Colonic mucosa (tissue), 4 donors: ENCODE measurements around the gene TDRD9. TPM values are rescaled to one million over a fixed set of nuclear protein-coding genes. Genes with fewer than 3 reads are reported as not detected.

ENCODE experiments used
- DNase-seq: peaks from one replicate; pipeline ENCODE4 v3.0.0-alpha.2; 2020
- H3K27ac ChIP-seq: fragments of 200-600 bp; one replicate; pipeline ENCODE4 v1.8.0; 2021
- H3K27me3 ChIP-seq: fragments of 200-600 bp; one replicate; pipeline ENCODE4 v1.8.0; 2021
- H3K36me3 ChIP-seq: fragments of 200-600 bp; one replicate; pipeline ENCODE4 v1.8.0; 2021
- H3K4me1 ChIP-seq: fragments of 200-600 bp; one replicate; pipeline ENCODE4 v1.8.0; 2021; ENCODE audit warnings: mild to moderate bottlenecking
- H3K4me3 ChIP-seq: fragments of 200-600 bp; one replicate; pipeline ENCODE4 v1.8.0; 2021
- H3K9ac ChIP-seq, 2 donors: one replicate each; pipeline ENCODE4 v1.7.0; 2013; ENCODE audit warnings: control low read depth in 2 of 2, low read depth in 2 of 2, low read length in 2 of 2
- H3K9me3 ChIP-seq: fragments of 200-600 bp; one replicate; pipeline ENCODE4 v1.8.0; 2021
- intact Hi-C: fragments of 100-400 bp; cut with DNase I; formaldehyde crosslinking; loops from one replicate; pipeline ENCODE4 v1.14.1; 2022
- total RNA-seq, 2 donors: library from RNA; stranded (reverse); fragmentation: NEBNext Ultra II Directional in 1 of 2; extraction: Animal tissue kit (Norgen Biotek cat#: 25700) in 1 of 2; gene quantifications; one replicate each; pipeline ENCODE4 v1.2.1, GENCODE V29; 2021
- TF ChIP-seq, protein P1 (sequence below): fragments of 200-600 bp; IDR thresholded peaks from one replicate; pipeline ENCODE4 v1.8.0; 2022; ENCODE audit warnings: antibody characterized with exemption, mild to moderate bottlenecking
- donor health status: healthy.
- donor health status: DM: no; HTN: no; CAD: no.
- donor health status: DM: no; HTN: no; CAD: no.

Gene TDRD9
- total RNA-seq, 2 donors from 2014 or later = 0.44 to 1.1 TPM

DNA sequence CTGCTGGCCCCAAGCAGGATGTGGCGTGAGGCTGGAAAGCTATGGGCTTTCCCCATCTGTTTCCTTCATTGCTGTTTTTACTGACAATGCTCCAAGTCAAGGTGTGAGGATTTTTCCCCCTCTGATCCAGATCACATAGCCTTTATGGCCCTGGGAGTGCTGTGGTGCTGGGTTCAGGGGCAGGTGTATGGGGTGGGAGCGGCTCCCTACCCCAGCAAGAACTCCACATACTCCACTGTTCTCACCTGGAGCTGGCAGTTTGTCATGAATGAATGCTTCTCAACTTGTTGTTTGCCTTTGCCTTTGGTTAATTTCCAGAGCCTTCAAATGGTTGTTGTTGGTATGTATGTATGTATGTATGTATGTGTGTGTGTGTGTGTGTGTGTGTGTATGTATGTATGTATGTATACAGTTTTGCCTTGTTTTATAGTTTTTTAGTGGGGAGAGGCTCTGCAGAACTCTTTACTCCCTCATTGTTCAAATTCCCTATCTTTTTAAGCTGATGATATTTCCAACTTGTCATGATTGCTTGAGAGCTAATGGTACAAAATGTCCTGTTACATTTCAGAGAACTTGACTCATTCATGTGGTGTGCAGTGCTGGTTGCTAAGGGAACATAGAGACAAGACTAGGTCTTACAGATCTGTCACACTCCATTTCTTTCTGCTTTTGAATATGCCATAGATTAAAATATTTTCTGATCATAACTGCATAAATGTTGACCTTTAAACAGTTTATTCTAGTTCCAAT is 120.7 kb downstream of the TDRD9 start:
- TF ChIP-seq, protein P1, sequence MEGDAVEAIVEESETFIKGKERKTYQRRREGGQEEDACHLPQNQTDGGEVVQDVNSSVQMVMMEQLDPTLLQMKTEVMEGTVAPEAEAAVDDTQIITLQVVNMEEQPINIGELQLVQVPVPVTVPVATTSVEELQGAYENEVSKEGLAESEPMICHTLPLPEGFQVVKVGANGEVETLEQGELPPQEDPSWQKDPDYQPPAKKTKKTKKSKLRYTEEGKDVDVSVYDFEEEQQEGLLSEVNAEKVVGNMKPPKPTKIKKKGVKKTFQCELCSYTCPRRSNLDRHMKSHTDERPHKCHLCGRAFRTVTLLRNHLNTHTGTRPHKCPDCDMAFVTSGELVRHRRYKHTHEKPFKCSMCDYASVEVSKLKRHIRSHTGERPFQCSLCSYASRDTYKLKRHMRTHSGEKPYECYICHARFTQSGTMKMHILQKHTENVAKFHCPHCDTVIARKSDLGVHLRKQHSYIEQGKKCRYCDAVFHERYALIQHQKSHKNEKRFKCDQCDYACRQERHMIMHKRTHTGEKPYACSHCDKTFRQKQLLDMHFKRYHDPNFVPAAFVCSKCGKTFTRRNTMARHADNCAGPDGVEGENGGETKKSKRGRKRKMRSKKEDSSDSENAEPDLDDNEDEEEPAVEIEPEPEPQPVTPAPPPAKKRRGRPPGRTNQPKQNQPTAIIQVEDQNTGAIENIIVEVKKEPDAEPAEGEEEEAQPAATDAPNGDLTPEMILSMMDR = no peak
- Histone ChIP-seq H3K9ac (no peak overlapping the region), H3K4me3 (no peak overlapping the region), H3K9me3 (no peaks in the 10 kb centered on the region), H3K36me3 (no peaks in the 10 kb centered on the region), H3K27me3 (no peaks in the 10 kb centered on the region), H3K4me1 (no peaks in the 10 kb centered on the region), H3K27ac (no peak overlapping the region)
- intact Hi-C loops = no loop called here
- no peak for DNase-seq

DNA sequence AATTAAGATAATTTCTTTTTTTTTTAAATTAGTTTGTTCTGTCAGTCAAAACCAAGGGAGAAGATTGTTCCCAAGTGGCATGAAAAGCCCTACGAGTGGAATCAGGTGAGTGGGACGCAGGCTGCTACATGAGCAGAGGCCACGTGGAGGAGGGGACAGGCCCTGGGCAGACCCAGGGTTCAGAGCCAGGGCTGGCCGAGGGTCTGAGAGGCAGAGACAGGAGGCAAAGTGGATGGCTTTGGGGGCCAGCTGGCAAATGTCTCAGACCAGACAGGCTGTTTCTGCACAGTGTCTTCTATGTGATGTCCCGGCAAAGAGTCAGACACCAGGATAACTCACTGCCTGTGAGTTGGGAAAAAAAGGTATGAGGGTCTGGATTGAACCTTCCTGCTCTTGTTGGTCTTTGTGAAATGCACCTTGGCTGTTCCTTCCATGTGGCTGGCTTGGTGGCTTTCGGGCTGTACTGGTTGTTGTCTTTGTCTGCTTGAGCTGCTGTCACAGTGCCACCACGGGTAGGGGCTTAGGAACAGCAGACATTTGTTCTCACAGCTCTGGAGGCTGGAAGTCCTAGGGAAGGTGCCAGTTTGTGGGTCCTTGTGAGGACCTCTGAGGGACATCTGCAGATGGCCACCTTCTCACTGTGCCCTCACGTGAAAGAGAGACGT is 121.5 kb downstream of the TDRD9 start:
- Histone ChIP-seq H3K4me1 (no peaks in the 10 kb centered on the region), H3K9ac (no peak overlapping the region), H3K27me3 (no peaks in the 10 kb centered on the region), H3K36me3 (no peaks in the 10 kb centered on the region), H3K4me3 (no peak overlapping the region), H3K27ac (no peak overlapping the region), H3K9me3 (no peaks in the 10 kb centered on the region)
- TF ChIP-seq, protein P1 = no peak
- intact Hi-C loops = no loop called here
- DNase-seq = no peak

DNA sequence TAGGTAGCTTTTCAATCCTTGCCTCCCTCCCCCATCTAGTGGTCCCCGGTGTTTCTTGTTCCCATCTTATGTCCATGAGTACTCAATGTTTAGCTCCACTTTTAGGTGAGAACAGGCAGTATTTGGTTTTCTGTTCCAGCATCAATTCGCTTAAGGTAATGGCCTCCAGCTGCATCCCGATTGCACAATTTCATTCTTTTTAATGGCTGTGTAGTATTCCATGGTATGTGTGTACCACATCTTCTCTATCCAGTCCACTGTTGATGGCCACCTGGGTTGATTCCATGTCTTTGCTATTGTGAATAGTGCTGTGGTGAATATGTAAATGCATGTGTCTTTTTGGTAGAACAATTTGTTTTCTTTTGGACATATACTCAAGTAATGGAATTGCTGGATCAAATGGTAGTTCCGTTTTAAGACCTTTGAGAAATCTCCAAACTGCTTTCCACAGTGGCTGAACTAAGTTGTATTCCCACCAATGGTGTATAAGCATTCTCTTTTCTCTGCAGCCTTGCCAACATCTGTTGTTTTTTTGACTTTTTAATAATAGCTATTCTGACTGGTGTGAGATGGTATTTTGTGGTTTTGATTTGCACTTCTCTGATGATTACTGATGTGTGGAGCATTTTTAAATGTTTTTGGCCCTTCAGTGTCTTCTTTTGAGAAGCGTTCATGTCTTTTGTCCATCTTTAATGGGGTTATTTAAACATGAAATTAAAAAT is 123.0 kb downstream of the TDRD9 start:
- TF ChIP-seq, protein P1 = no peak
- DNase-seq = no peak
- H3K36me3 ChIP-seq = no peaks in the 10 kb centered on the region
- no peak overlapping the region for H3K4me3 ChIP-seq
- H3K9me3 ChIP-seq = no peaks in the 10 kb centered on the region
- intact Hi-C loops = no loop called here
- H3K27me3 ChIP-seq = no peaks in the 10 kb centered on the region
- no peak overlapping the region for H3K9ac ChIP-seq
- H3K27ac ChIP-seq = no peak overlapping the region
- no peaks in the 10 kb centered on the region for H3K4me1 ChIP-seq

DNA sequence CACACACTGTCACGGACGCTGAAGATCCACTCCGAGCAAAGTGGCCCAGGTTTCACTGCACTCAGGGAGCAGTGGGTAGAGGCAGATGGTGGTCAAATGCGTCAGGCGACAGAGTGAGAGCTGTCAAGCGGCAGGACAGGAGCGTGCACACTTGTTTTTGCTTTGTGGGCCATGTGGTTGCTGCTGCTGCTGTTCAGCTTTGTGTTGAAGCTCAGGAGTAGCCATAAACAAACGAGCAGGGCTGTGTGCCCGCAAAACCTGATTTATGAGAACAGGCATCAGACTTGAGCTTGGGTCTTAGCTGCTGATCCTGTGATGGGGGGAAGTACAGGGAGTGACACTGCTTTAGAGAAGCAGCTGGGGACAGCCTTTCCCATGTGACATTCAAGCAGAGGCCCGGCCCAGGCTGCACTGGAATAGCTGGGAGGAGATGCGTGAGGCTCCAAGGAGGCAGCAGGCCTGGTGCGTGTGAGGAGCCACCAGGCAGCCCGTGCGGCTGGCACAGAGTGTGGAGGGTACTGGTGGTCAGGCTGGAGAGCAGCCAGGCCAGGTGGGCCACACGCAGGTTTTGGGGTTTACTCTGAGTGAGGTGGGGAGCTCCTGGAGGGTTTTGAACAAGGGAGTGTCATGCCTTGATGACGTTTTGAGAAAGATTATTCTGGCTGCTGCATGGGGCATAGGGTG is 126.1 kb downstream of the TDRD9 start:
- intact Hi-C loops = no loop called here
- Histone ChIP-seq H3K27me3 (no peaks in the 10 kb centered on the region), H3K36me3 (no peaks in the 10 kb centered on the region), H3K27ac (no peak overlapping the region), H3K9me3 (no peaks in the 10 kb centered on the region), H3K9ac (no peak overlapping the region), H3K4me3 (no peak overlapping the region), H3K4me1 (no peaks in the 10 kb centered on the region)
- TF ChIP-seq, protein P1 = no peak
- no peak for DNase-seq

DNA sequence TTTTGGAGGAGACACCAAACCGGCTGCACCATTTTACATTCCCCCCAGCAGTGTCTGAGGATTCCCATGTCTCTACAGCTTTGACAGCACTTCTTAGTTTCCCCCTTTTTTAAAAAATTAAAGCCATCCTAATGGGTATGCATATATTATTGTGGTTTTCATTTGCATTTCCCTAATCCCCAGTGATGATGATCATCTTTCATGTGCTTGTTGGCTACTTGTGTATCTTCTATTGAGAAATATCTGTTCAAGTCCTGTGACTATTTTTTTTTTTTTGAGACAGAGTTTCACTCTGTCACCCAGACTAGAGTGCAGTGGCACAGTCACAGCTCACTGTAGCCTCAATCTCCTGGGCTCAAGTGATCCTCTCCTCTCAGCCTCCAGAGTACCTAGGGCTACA is 134.0 kb downstream of the TDRD9 start:
- Histone ChIP-seq H3K4me3 (no peak overlapping the region), H3K27ac (no peak overlapping the region), H3K9ac (no peak overlapping the region), H3K4me1 (no peaks in the 10 kb centered on the region), H3K9me3 (no peaks in the 10 kb centered on the region), H3K27me3 (no peaks in the 10 kb centered on the region), H3K36me3 (no peaks in the 10 kb centered on the region)
- TF ChIP-seq, protein P1 = no peak
- intact Hi-C loops = no loop called here
- DNase-seq = no peak
